HK-2 (cell line): ENCODE data around the gene RAPH1.

Experiments used
- DNase-seq: peaks from one replicate; pipeline ENCODE4 v3.0.0-alpha.2; 2018; ENCODE audit not compliant: unreplicated experiment

The RAPH1 gene

DNA sequence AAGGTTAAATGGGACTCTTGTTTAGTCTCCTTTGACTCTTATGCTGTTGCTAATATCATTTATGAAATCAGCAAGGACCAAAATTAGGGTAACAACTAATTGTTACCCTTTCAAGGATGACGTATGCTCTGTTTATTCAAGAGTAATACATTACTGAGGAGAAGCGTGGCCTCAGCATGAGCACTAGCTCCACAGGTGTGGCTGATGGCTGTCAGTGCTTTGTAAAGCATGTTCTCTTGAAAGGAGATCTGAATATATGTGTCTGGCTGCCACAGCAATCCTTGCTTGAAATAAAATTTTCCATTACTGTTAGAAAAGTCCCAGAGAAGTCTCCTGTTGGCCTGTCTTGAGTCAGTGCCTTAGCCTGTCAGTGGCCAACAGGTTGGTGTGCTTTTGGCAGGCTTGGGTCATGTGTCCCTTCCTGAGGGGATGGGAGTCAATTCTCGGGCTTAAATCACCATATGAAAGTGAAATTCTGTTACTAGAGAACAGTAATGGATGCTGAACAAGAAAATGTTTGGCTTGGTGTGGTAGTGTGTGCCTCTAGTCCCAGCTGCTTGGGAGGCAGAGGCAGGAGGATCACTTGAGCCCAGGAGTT lies 174.2 kb downstream of the RAPH1 start:
- DNase-seq, result no peak

DNA sequence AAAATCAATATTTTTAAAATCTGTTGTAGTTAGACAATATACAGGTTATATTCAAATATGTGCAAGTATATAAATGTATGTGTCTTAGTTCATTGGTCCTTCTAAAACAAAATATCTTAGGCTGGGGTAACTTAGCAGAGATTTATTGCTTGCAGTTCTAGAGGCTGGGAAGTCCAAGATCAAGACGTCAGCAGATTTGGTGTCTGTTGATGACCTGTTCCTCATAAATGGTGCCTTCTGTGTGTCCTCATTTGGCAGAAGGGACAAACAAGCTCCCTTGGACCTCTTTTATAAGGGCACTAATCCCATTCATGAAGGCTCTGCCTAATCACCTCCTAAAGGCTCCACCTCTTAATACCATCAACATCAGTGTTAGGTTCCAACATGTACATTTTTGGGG lies 175.7 kb downstream of the RAPH1 start:
- no peak for DNase-seq

DNA sequence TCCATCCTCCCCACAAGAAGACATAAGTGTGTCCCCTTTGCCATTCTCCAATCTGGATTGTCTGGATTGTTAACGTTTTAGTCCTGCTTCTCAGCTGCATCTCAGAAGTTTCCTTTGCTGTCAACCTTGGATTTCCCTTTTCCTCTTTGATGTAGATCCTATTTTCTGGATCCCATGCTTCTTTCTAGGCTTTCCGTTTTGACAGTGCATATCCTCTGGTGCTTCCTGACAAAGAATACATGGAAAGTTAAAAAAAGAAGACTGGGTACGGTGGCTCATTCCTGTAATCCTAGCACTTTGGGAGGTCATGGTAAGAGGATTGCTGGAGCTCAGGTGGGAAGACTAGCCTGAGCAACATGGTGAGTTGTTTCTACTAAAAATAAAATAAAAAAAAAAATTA lies 180.1 kb downstream of the RAPH1 start:
- DNase-seq, result no peak

DNA sequence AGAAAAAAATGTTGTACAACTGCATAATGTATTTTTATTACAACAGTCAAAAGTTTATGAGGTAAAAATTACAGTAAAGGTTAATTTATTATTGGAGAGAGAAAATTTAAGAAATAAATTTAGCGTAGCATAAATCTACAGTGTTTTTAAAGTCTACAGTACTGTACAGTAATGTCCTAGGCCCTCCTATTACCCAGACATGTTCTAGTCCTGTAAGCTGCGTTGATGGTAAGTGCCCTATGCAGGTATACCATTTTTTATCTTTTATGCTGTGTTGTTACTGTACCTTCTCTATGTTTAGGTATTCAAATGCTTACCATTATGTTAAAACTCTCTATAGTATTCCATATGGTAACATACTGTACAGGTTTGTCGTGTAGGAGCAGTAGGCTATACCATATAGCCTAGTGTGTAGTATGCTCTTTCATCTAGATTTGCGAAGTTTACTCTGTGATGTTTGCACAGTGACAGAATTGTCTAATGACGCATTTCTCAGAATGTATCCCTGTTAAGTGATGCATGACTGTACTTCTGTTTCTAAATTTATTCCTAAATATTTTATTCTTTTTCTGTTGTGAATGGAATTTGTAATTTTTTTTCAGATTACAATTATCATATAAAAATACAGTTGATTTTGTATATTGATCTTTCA lies 182.4 kb downstream of the RAPH1 start:
- no peak for DNase-seq

DNA sequence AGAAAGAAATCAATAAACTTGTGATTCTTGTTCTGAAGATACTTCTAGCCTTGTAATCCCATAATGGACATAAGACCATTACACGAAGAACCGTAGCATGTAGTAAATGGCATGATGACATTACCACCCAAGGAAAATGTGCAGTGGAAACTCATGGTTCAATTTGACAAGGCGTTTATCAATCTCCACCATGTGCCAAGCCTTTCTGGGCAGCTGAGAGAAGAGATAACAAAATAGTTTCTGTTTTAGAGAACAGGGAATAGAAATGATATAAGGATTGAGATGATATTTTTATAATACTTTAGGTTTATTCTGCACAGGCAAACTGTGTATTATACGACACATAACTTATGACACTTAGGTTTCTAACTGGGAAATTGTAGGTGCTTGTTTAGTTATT lies 187.7 kb downstream of the RAPH1 start:
- DNase-seq, result no peak

DNA sequence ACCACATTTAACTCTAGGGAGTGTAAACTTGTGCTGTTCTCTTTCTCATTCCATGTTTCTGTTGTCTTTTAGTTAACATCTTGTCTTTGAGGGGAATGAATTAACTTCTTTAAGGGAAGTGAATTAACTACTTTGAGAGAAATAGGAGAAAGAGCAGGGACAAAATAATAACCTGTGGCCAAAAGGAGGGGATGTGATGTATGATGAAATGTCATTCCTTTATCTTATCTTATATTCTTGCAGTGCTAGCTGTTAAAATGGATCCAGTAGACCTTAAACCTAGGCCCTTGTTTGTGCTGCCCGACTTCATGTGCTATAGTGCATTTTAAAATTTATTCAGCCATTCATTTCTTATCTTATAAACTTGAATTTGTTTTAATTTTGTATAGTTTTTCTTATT lies 188.5 kb downstream of the RAPH1 start:
- DNase-seq, result no peak

DNA sequence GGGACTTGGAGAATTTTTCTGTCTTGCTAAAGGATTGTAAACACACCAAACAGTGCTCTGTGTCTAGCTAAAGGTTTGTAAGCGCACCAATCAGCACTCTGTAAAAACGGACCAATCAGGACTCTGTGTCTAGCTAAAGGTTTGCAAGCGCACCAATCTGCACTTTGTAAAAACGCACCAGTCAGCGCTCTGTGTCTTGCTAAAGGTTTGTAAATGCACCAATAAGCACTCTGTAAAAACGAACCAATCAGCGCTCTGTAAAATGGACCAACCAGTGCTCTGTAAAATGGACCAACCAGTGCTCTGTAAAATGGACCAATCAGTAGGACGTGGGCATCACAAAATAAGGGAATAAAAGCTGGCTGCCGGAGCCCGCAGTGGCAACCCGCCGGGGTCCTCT lies 190.4 kb downstream of the RAPH1 start:
- no peak for DNase-seq
